Pancreas (tissue), 10 donors: Measurements from ENCODE around the gene CDH7. TPM values are rescaled to one million over a fixed set of nuclear protein-coding genes. Genes with fewer than 3 reads are reported as not detected.

Source experiments
- ATAC-seq, 4 donors: fragments of 200-7000 bp; cut with Tn5 transposase; one replicate each; pipeline versions ENCODE4 v1.8.0 to v1.9.1; 2020; ENCODE audit warnings: mild to moderate bottlenecking in 4 of 4, moderate library complexity in 4 of 4
- DNase-seq, 6 donors: peaks; one replicate each; pipeline ENCODE4 v3.0.0-alpha.2; 2020
- FAIRE-seq: peaks from 2 replicates; lab custom pipeline; 2012; peaks lifted over from hg19 to GRCh38; lab: Jason Lieb, UNC
- H3K27ac ChIP-seq, 4 donors: fragments of 200-600 bp; sonication (generic); 1 replicate in 3 of 4; 2 replicates in 1 of 4; pipeline versions ENCODE4 v1.5.0 to v1.8.0; 2020
- H3K27me3 ChIP-seq, 4 donors: fragments of 200-600 bp; one replicate each; pipeline ENCODE4 v1.8.0; 2021
- H3K36me3 ChIP-seq, 3 donors: fragments of 200-600 bp; sonication (generic) in 1 of 3; one replicate each; pipeline versions ENCODE4 v1.5.0 to v1.8.0; 2020 to 2021
- H3K4me1 ChIP-seq, 3 donors: fragments of 200-600 bp; one replicate each; pipeline ENCODE4 v1.8.0; 2021
- H3K4me3 ChIP-seq, 4 donors: fragments of 200-600 bp; sonication (generic) in 2 of 4; one replicate each; pipeline versions ENCODE4 v1.5.0 to v1.8.0; 2020 to 2021
- H3K9me3 ChIP-seq, 4 donors: fragments of 200-600 bp; one replicate each; pipeline ENCODE4 v1.8.0; 2021
- CTCF ChIP-seq, 4 donors: fragments of 200-600 bp; sonication (generic) in 3 of 4; IDR thresholded peaks; one replicate each; pipeline versions ENCODE4 v1.5.0 to v1.8.0; 2021; ENCODE audit warnings: antibody characterized with exemption in 4 of 4
- WGBS, 2 donors: extraction: QIAGEN DNeasy Blood & Tissue Kit; methylation state at CpG; one replicate each; pipeline ENCODE4 v1.1.7; 2013; 5-methylcytosine and 5-hydroxymethylcytosine counted together
- intact Hi-C, 3 donors: fragments of 100-400 bp; cut with DNase I; formaldehyde crosslinking; loops; one replicate each; pipeline versions ENCODE4 v1.11.1 to v1.14.2; 2022
- polyA plus RNA-seq, 2 donors: library from polyadenylated mRNA; stranded (reverse); fragments of 200-250 nt; gene quantifications; one replicate each; pipeline ENCODE4 v1.2.3, GENCODE V29; 2013
- total RNA-seq, 6 donors: library from RNA; stranded (reverse); fragmentation: NEBNext Ultra II Directional in 4 of 6; extraction: Animal tissue kit (Norgen Biotek cat#: 25700) in 4 of 6; gene quantifications; one replicate each; pipeline versions ENCODE4 v1.2.1 to v1.2.4, GENCODE V29; 2021 to 2023
- donor health status: healthy with polysubstance abuse.
- donor health status: DM: no; HTN: no; CAD: no; lungs with moderate emphysema.
- donor health status: DM: no; HTN: no; CAD: no.
- donor health status: control.
- donor health status: control.
- donor health status: Bipolar disorder and iron deficiency.
- donor health status: DM: yes; HTN: yes; CAD: no.
- donor health status: DM: no; HTN: no; CAD: no.
- donor health status: DM: no; HTN: no; CAD: no.
- donor health status: DM: yes; HTN: yes; CAD: no.

CDH7 gene
- total RNA-seq (not detected), polyA plus RNA-seq (not detected)

- no peaks in the 10 kb centered on the region for H3K9me3 ChIP-seq
- peaks cover 0 to 4% (median 0%) of the 10 kb centered on the region in 4 donors for H3K27me3 ChIP-seq
- H3K27ac ChIP-seq = no peak within 1 kb of the TSS
- FAIRE-seq (no peak), ATAC-seq (peak in 1 of 4 donors; percentile 37), DNase-seq (peak in 2 of 6 donors; percentile 52 to 54)
- 0 to 1% methylated on average over 67 to 85 of the region's 85 CpGs for WGBS, 2 donors
- intact Hi-C loops = no loop called here
- H3K4me3 ChIP-seq = peak within 1 kb of the TSS; percentile 10 to 41 (median 20)
- H3K4me1 ChIP-seq = peaks cover 0 to 5% (median 0%) of the 10 kb centered on the region in 3 donors
- H3K36me3 ChIP-seq = no peaks in the 10 kb centered on the region
- no peak for TF ChIP-seq CTCF (IDR thresholded peaks at IDR 0.05)
Measured at GRCh38 chr18:65750389-65751154, at the start of gene CDH7. TSS of gene CDH7 (plus strand) at chr18:65751012. CDS start at chr18:65762843, 11,831 bp downstream.

- H3K4me3 ChIP-seq = no peak overlapping the region
- intact Hi-C loops = no loop called here
- H3K27me3 ChIP-seq = peaks cover 0 to 4% (median 0%) of the 10 kb centered on the region in 4 donors
- no peaks in the 10 kb centered on the region for H3K4me1 ChIP-seq
- no peak for TF ChIP-seq CTCF (IDR thresholded peaks at IDR 0.05)
- H3K36me3 ChIP-seq = no peaks in the 10 kb centered on the region
- WGBS, 2 donors = 57 to 79% methylated on average over 1 of the region's 1 CpG
- DNase-seq (no peak), ATAC-seq (no peak), FAIRE-seq (no peak)
- no peaks in the 10 kb centered on the region for H3K9me3 ChIP-seq
- H3K27ac ChIP-seq = no peak overlapping the region
Measured at GRCh38 chr18:65704046-65704445, 46.8 kb upstream of the CDH7 start.

GRCh38 chr18:65706646-65707045 is 44.2 kb upstream of the CDH7 start:
- Histone ChIP-seq H3K36me3 (no peaks in the 10 kb centered on the region), H3K27me3 (peaks cover 0 to 4% (median 0%) of the 10 kb centered on the region in 4 donors), H3K4me1 (no peaks in the 10 kb centered on the region), H3K4me3 (no peak overlapping the region), H3K27ac (no peak overlapping the region), H3K9me3 (no peaks in the 10 kb centered on the region)
- FAIRE-seq = no peak
- no peak for DNase-seq
- no peak for TF ChIP-seq CTCF (IDR thresholded peaks at IDR 0.05)
- intact Hi-C loops = no loop called here
- ATAC-seq = no peak
- 41 to 93% methylated on average over 1 of the region's 1 CpG for WGBS, 2 donors

- no peaks in the 10 kb centered on the region for H3K9me3 ChIP-seq
- H3K27ac ChIP-seq = no peak overlapping the region
- DNase-seq (no peak), ATAC-seq (no peak), FAIRE-seq (no peak)
- 25 to 30% methylated on average over 1 of the region's 1 CpG for WGBS, 2 donors
- no peaks in the 10 kb centered on the region for H3K27me3 ChIP-seq
- H3K36me3 ChIP-seq = no peaks in the 10 kb centered on the region
- no peaks in the 10 kb centered on the region for H3K4me1 ChIP-seq
- intact Hi-C loops = no loop called here
- no peak overlapping the region for H3K4me3 ChIP-seq
- no peak for TF ChIP-seq CTCF (IDR thresholded peaks at IDR 0.05)
Measured at GRCh38 chr18:65711493-65711892, 39.3 kb upstream of the CDH7 start.

GRCh38 chr18:65721619-65722018 is 29.2 kb upstream of the CDH7 start:
- ATAC-seq (no peak), FAIRE-seq (no peak), DNase-seq (no peak)
- H3K27ac ChIP-seq = no peak overlapping the region
- no peaks in the 10 kb centered on the region for H3K27me3 ChIP-seq
- H3K36me3 ChIP-seq = no peaks in the 10 kb centered on the region
- H3K4me3 ChIP-seq = no peak overlapping the region
- 67 to 70% methylated on average over 3 of the region's 3 CpGs for WGBS, 2 donors
- intact Hi-C loops = loop anchor here in 1 of 3 donors (10.0 kb wide), 1 partner anchor 773 kb away; no protein-coding TSS in a partner anchor
- H3K9me3 ChIP-seq = no peaks in the 10 kb centered on the region
- H3K4me1 ChIP-seq = no peaks in the 10 kb centered on the region
- TF ChIP-seq CTCF (IDR thresholded peaks at IDR 0.05) = no peak
